GM10248 (cell line): ENCODE results near the gene RSBN1.

Experiments used
- CTCF ChIA-PET: fragments of 300-600 bp; sonication (Branson Sonifier 250); formaldehyde crosslinking; extraction: SDS; loops from one replicate; lab custom pipeline; 2021; ENCODE audit warnings: antibody characterized with exemption; lab: Yijun Ruan, JAX
- POLR2A ChIA-PET: fragments of 350-650 bp; sonication (Branson Sonifier 250); formaldehyde crosslinking; extraction: SDS; loops from one replicate; lab custom pipeline; 2020; ENCODE audit warnings: antibody characterized with exemption; lab: Yijun Ruan, JAX
- DNase-seq: peaks from one replicate; pipeline ENCODE4 v3.0.0; 2012; ENCODE audit errors: extremely low spot score
- CTCF ChIP-seq: IDR thresholded peaks from 2 replicates; pipeline ENCODE4 v1.5.1; 2012; ENCODE audit warnings: mild to moderate bottlenecking, low read depth; ENCODE audit errors: extremely low read depth, missing control alignments, control extremely low read depth

RSBN1 gene

DNA sequence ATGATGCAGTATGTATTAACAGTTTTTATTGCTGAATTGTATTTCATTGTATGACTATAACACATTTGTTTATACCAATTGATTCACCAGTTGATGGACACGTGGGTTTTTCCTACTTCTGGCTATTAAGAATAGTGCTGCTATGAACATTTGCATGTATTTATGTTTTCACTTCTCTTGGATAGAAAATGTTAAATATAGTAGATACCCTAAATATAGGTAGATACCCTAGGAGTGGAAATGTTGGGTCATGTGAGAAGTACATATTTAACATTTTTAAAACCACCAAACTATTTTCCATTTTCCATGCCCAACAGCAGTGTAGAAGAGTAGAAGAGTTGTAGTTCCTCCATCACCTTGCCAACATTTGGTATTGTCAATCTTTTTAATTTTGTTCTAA, 60.8 kb downstream of the RSBN1 start:
- DNase-seq = no peak
- no peak for TF ChIP-seq CTCF
- ChIA-PET CTCF (no interaction called here), POLR2A (no interaction called here)

GRCh38 chr1:113751114-113751513, 61.2 kb downstream of the RSBN1 start:
- POLR2A ChIA-PET = no interaction called here
- DNase-seq = no peak
- CTCF ChIA-PET = no interaction called here
- TF ChIP-seq CTCF = no peak

DNA sequence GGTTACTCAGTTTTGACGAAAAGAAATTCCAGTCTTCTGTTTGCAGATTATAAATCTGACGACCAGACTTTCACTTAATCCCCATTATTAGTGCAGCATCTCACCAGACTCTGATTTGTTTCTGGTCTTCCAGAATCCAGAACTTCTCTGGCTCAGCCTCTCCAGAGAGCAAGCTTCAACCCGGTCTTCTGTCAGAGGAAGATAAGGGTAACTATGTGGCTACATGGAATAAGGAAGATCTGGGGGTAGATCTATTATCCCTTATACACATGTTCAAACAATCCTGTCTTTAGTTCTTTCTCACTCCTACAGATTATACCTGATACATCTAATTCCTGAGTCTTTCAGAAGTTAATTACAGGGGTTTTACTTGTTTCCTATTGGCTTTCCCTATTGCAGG, 62.9 kb downstream of the RSBN1 start:
- DNase-seq = no peak
- TF ChIP-seq CTCF = no peak
- ChIA-PET CTCF (interaction anchor here (1.0 kb wide), 1 partner anchor 11 kb away, joined by 6 read pairs; the partner anchor contains the start of gene PHTF1), POLR2A (no interaction called here)

GRCh38 chr1:113747376-113747775, 64.9 kb downstream of the RSBN1 start:
- no peak for DNase-seq
- CTCF ChIA-PET = interaction anchor here (0.8 to 0.9 kb wide), 2 partner anchors 13 to 675 kb away, joined by 3 read pairs; no protein-coding TSS in a partner anchor
- POLR2A ChIA-PET = no interaction called here
- no peak for TF ChIP-seq CTCF

GRCh38 chr1:113745425-113745824, 66.9 kb downstream of the RSBN1 start:
- no peak for TF ChIP-seq CTCF
- CTCF ChIA-PET = interaction anchor here (1.6 kb wide), 1 partner anchor 12 kb away, joined by 7 read pairs; no protein-coding TSS in a partner anchor
- DNase-seq = no peak
- POLR2A ChIA-PET = no interaction called here

GRCh38 chr1:113744114-113744513, 68.2 kb downstream of the RSBN1 start:
- TF ChIP-seq CTCF = no peak
- ChIA-PET POLR2A (no interaction called here), CTCF (no interaction called here)
- no peak for DNase-seq
